Progenitor cell of endocrine pancreas (in vitro differentiated cells): ENCODE data around the gene REXO2. TPM values are rescaled to one million over a fixed set of nuclear protein-coding genes. Genes with fewer than 3 reads are reported as not detected.

Experiments used
- DNase-seq: peaks from one replicate; pipeline ENCODE4 v3.0.0; 2021; ENCODE audit warnings: low spot score; ENCODE audit not compliant: unreplicated experiment
- H3K27ac Mint-ChIP-seq: 2 replicates; pipeline ENCODE4 v1.8.0; 2021; ENCODE audit warnings: mild to moderate bottlenecking, moderate library complexity, mixed read lengths
- H3K27me3 Mint-ChIP-seq: 2 replicates; pipeline ENCODE4 v1.8.0; 2021; ENCODE audit warnings: mixed read lengths
- H3K36me3 Mint-ChIP-seq: 2 replicates; pipeline ENCODE4 v1.8.0; 2022; ENCODE audit warnings: mixed read lengths; ENCODE audit not compliant: insufficient read depth
- H3K4me1 Mint-ChIP-seq: 2 replicates; pipeline ENCODE4 v1.8.0; 2021; ENCODE audit warnings: low read depth, mixed read lengths
- H3K4me3 Mint-ChIP-seq: 2 replicates; pipeline ENCODE4 v1.8.0; 2021; ENCODE audit warnings: low read depth, mild to moderate bottlenecking, moderate library complexity, mixed read lengths
- H3K9me3 Mint-ChIP-seq: 2 replicates; pipeline ENCODE4 v1.8.0; 2021; ENCODE audit warnings: low read depth, mixed read lengths
- total RNA-seq: library from RNA; stranded (reverse); gene quantifications from 2 replicates; pipeline ENCODE4 v1.2.1, GENCODE V29; 2021
- TF ChIP-seq, protein P1 (sequence below): fragments of 200-600 bp; sonication (generic); IDR thresholded peaks from one replicate; pipeline ENCODE4 v1.5.0; 2021; ENCODE audit warnings: antibody characterized with exemption, mild to moderate bottlenecking; ENCODE audit not compliant: unreplicated experiment

Gene REXO2
- total RNA-seq, 1 donor from 2014 or later, result 51.3 TPM

DNA sequence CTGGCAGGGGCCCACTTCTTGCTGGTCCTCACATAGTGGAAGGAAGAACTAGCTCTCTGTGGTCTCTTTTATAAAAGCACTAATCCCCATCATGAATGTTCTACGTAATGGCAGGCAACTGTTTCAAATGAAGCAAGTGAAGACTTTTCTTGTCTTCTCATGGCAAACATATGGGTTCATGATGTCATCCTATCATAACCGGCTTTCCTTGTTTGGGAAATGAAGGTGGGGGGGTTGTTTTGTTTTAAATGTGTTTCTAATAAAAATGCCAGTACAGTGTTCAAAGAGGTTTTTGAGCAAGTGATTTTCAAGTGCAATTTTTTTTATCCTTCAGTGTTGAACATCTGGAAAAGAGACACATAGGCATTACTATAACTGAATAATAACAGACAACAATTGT lies 33.4 kb downstream of the REXO2 start:
- Mint-ChIP-seq H3K4me3 (no peak overlapping the region), H3K9me3 (peaks cover 9% of the 10 kb centered on the region), H3K27me3 (no peaks in the 10 kb centered on the region), H3K27ac (no peak overlapping the region), H3K4me1 (no peaks in the 10 kb centered on the region), H3K36me3 (peaks cover 2% of the 10 kb centered on the region)
- no peak for DNase-seq
- TF ChIP-seq, protein P1, sequence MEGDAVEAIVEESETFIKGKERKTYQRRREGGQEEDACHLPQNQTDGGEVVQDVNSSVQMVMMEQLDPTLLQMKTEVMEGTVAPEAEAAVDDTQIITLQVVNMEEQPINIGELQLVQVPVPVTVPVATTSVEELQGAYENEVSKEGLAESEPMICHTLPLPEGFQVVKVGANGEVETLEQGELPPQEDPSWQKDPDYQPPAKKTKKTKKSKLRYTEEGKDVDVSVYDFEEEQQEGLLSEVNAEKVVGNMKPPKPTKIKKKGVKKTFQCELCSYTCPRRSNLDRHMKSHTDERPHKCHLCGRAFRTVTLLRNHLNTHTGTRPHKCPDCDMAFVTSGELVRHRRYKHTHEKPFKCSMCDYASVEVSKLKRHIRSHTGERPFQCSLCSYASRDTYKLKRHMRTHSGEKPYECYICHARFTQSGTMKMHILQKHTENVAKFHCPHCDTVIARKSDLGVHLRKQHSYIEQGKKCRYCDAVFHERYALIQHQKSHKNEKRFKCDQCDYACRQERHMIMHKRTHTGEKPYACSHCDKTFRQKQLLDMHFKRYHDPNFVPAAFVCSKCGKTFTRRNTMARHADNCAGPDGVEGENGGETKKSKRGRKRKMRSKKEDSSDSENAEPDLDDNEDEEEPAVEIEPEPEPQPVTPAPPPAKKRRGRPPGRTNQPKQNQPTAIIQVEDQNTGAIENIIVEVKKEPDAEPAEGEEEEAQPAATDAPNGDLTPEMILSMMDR, result no peak

DNA sequence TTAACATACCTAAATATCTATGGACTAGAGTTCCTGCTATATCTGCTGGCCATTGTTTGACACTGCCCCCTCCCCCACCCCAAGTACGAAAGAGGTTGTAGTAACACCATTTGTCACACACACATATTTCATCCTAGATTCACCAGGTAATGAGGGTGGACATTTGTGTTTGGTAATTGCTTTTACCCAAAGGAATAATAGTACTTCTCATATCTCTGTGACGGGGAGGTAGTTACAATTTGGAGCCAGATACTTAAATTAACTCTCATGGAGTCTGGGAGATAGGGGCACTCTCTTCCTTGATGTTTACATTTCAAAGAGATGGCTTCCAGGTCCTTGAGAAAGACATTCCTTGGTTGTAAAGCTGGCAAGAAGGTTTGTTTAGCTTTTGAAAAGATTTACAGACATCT lies 38.7 kb downstream of the REXO2 start:
- no peaks in the 10 kb centered on the region for H3K27me3 Mint-ChIP-seq
- no peak for DNase-seq
- H3K9me3 Mint-ChIP-seq, result no peaks in the 10 kb centered on the region
- no peak overlapping the region for H3K4me3 Mint-ChIP-seq
- TF ChIP-seq, protein P1, result no peak
- H3K36me3 Mint-ChIP-seq, result no peaks in the 10 kb centered on the region
- H3K27ac Mint-ChIP-seq, result no peak overlapping the region
- H3K4me1 Mint-ChIP-seq, result peaks cover 2% of the 10 kb centered on the region

DNA sequence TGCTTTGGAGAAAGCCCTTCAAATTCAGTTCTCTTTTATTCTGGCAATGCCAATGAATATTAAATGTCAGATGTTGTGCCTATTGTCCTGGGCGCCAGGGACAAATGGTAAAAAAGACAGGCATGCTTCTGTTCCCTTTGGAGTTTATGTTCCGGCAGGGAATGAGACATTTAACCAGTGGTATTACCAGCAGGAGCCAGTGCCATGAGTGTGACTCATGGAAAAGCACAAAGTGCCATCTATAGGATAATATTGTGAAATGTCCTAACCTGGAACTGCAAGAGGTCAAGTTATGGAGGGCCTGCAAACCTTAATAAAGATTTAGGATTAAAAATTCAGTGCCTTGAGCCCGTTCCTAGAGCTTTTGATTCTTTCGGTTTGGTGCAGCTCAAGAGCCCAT lies 39.5 kb downstream of the REXO2 start:
- H3K9me3 Mint-ChIP-seq, result no peaks in the 10 kb centered on the region
- no peak for DNase-seq
- H3K27me3 Mint-ChIP-seq, result no peaks in the 10 kb centered on the region
- no peaks in the 10 kb centered on the region for H3K36me3 Mint-ChIP-seq
- no peak overlapping the region for H3K27ac Mint-ChIP-seq
- peaks cover 2% of the 10 kb centered on the region for H3K4me1 Mint-ChIP-seq
- H3K4me3 Mint-ChIP-seq, result no peak overlapping the region
- TF ChIP-seq, protein P1, result no peak

DNA sequence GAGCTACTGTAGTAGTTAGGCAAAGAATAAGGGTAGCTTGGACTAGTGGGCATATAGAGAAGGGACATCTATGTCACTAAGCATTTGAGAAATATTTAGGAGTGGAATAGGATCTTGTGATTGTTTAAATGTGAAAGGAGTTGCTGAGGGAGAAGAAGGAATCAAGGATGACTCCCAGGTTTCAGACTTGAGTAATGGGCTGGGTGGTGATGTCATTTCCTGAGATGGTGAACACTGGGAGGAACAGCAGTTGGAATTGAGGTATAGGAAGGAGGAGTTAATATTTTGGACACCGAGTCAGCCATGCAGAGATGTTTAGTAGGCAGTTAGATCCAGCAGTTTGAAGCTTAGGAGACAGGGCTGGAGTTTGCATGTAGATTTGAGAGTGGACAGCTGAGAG lies 40.1 kb downstream of the REXO2 start:
- H3K27me3 Mint-ChIP-seq, result no peaks in the 10 kb centered on the region
- H3K27ac Mint-ChIP-seq, result no peak overlapping the region
- no peaks in the 10 kb centered on the region for H3K9me3 Mint-ChIP-seq
- TF ChIP-seq, protein P1, result no peak
- H3K4me3 Mint-ChIP-seq, result no peak overlapping the region
- no peaks in the 10 kb centered on the region for H3K36me3 Mint-ChIP-seq
- DNase-seq, result no peak
- peaks cover 2% of the 10 kb centered on the region for H3K4me1 Mint-ChIP-seq

DNA sequence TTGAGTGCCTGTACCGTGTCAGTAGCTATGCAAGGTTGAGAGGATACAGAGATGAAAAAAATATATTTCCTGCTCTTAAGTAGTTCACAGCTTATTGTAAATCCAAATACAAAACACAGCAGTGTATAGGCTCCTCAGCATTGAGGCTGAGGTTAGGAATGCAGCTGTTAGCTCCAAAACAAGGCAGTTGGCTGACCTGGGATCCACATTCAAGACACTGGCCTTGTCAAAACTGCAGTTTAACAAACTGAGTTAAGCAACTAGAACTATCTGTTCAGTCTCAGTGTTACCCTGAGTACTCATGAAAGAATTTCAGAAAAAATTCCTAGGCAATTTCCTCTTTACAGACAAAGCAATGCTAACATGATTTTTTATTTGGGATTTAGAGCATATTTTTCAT lies 42.8 kb downstream of the REXO2 start:
- no peaks in the 10 kb centered on the region for H3K9me3 Mint-ChIP-seq
- no peaks in the 10 kb centered on the region for H3K36me3 Mint-ChIP-seq
- TF ChIP-seq, protein P1, result no peak
- no peak overlapping the region for H3K27ac Mint-ChIP-seq
- peaks cover 2% of the 10 kb centered on the region for H3K4me1 Mint-ChIP-seq
- DNase-seq, result no peak
- no peak overlapping the region for H3K4me3 Mint-ChIP-seq
- H3K27me3 Mint-ChIP-seq, result no peaks in the 10 kb centered on the region
